ENCODE results near the gene COPS8.

Gene COPS8

GRCh38 chr2:237126519-237127174, 41.0 kb downstream of the COPS8 start:
- H3K36me3 ChIP-seq (ENCODE audit: control insufficient read depth in 2 of 2, insufficient read depth in 1 of 2, low read length in 2 of 2) = no peaks in the 10 kb centered on the region
- no peak overlapping the region for H3K4me3 ChIP-seq (ENCODE audit: low read depth, low read length)
- TF ChIP-seq, protein P1, sequence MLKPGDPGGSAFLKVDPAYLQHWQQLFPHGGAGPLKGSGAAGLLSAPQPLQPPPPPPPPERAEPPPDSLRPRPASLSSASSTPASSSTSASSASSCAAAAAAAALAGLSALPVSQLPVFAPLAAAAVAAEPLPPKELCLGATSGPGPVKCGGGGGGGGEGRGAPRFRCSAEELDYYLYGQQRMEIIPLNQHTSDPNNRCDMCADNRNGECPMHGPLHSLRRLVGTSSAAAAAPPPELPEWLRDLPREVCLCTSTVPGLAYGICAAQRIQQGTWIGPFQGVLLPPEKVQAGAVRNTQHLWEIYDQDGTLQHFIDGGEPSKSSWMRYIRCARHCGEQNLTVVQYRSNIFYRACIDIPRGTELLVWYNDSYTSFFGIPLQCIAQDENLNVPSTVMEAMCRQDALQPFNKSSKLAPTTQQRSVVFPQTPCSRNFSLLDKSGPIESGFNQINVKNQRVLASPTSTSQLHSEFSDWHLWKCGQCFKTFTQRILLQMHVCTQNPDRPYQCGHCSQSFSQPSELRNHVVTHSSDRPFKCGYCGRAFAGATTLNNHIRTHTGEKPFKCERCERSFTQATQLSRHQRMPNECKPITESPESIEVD (tag by site-specific recombination; IDR thresholded peaks at IDR 0.05) = no peak
- TF ChIP-seq GLIS1 (tag by site-specific recombination; IDR thresholded peaks at IDR 0.05) (no peak), KLF8 (tag by site-specific recombination; IDR thresholded peaks at IDR 0.05) (no peak), ZNF223 (tag by site-specific recombination; IDR thresholded peaks at IDR 0.05) (no peak), ZNF391 (tag by site-specific recombination; IDR thresholded peaks at IDR 0.05; ENCODE audit: borderline replicate concordance, low read depth) (no peak), KLF1 (tag by site-specific recombination; IDR thresholded peaks at IDR 0.05) (no peak), ZNF629 (tag by site-specific recombination; IDR thresholded peaks at IDR 0.05) (no peak), BCL11B (tag by site-specific recombination; IDR thresholded peaks at IDR 0.05; ENCODE audit: low read depth) (no peak), ZNF600 (tag by site-specific recombination; IDR thresholded peaks at IDR 0.05) (no peak), WT1 (tag by site-specific recombination; IDR thresholded peaks at IDR 0.05) (no peak), ZNF335 (tag by site-specific recombination; conservative IDR thresholded peaks at IDR 0.05) (no peak)
- TF ChIP-seq, protein P2, sequence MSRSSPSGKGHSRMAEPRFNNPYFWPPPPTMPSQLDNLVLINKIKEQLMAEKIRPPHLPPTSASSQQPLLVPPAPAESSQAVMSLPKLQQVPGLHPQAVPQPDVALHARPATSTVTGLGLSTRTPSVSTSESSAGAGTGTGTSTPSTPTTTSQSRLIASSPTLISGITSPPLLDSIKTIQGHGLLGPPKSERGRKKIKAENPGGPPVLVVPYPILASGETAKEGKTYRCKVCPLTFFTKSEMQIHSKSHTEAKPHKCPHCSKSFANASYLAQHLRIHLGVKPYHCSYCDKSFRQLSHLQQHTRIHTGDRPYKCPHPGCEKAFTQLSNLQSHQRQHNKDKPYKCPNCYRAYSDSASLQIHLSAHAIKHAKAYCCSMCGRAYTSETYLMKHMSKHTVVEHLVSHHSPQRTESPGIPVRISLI (tag by site-specific recombination; IDR thresholded peaks at IDR 0.05) = no peak
- peaks cover 2% of the 10 kb centered on the region; the same call in 1 of the 2 replicates for H3K4me1 ChIP-seq (ENCODE audit: control insufficient read depth, insufficient read depth, low read length)
- POLR2A ChIA-PET = interaction anchor here (1.2 kb wide), 1 partner anchor 40 kb away, joined by 3 read pairs; the partner anchor contains the start of gene COPS8
- H3K9me3 ChIP-seq (ENCODE audit: control insufficient read depth, insufficient read depth, low read depth, low read length) = no peaks in the 10 kb centered on the region
- no peak overlapping the region for H3K27ac ChIP-seq (ENCODE audit: extremely low read depth, low read depth, low read length)
- CTCF ChIA-PET = no interaction called here

DNA sequence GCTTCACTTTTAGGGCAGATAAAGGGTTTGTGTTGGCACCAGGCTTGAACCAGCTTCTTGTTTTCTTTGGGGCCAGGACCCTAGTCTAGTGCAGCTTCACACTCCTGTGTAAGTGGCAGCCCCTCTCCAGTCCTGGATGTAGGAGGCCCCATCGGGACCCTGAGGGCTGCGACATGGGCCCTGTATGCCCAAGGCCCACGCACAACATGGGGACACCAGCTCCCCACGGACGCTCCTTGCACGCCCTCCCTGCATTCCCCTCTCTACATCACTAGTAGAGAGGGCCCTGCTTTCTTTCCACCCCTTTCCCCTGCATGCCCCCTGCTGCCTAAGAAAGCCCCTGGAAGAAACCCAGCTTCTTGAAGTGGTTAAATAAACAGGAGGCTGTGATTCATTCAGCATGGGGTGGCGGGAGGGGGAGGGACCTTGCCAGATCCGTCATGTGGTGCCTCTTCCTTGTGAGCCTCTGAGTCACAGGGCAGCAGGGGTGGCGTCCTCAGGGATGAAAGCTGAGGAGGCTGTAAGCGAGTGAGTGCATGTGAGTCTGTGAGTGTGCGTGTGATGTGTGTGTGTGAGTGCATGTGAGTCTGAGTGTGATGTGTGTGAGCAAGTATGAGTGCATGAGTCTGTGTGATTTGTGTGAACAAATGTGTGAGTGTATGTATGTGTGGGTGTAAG, 42.5 kb downstream of the COPS8 start:
- ChIA-PET CTCF (no interaction called here), POLR2A (no interaction called here)
- Histone ChIP-seq H3K27ac (ENCODE audit: extremely low read depth, low read depth, low read length) (no peak overlapping the region), H3K9me3 (ENCODE audit: control insufficient read depth, insufficient read depth, low read depth, low read length) (no peaks in the 10 kb centered on the region), H3K4me3 (ENCODE audit: low read depth, low read length) (no peak overlapping the region), H3K36me3 (ENCODE audit: control insufficient read depth in 2 of 2, insufficient read depth in 1 of 2, low read length in 2 of 2) (no peaks in the 10 kb centered on the region), H3K4me1 (ENCODE audit: control insufficient read depth, insufficient read depth, low read length) (peaks cover 2% of the 10 kb centered on the region; the same call in 1 of the 2 replicates)
- TF ChIP-seq HOXA7 (CRISPR knock-in tag; IDR thresholded peaks at IDR 0.05; ENCODE audit: borderline replicate concordance) = no peak
- peak; percentile 54 for TF ChIP-seq ZFHX2 (tag by site-specific recombination; conservative IDR thresholded peaks at IDR 0.05)
- peak; percentile 95 for TF ChIP-seq GLIS1 (tag by site-specific recombination; IDR thresholded peaks at IDR 0.05)
- TF ChIP-seq WT1 (tag by site-specific recombination; IDR thresholded peaks at IDR 0.05) = peak; percentile 74
- TF ChIP-seq ZBTB17 (tag by site-specific recombination; IDR thresholded peaks at IDR 0.05) = no peak
- TF ChIP-seq ZNF2 (tag by site-specific recombination; IDR thresholded peaks at IDR 0.05) = peak; percentile 74
- TF ChIP-seq OSR2 (tag by site-specific recombination; IDR thresholded peaks at IDR 0.05) = peak; percentile 77
- peak; percentile 87 for TF ChIP-seq SP7 (tag by site-specific recombination; IDR thresholded peaks at IDR 0.05)
- TF ChIP-seq ZSCAN23 (tag by site-specific recombination; IDR thresholded peaks at IDR 0.05) = 0 out of 2 replicates have a peak, but pooled peaks have one; percentile 65
- peak; percentile 93 for TF ChIP-seq INSM2 (tag by site-specific recombination; IDR thresholded peaks at IDR 0.05)
- peak; percentile 62 for TF ChIP-seq KLF1 (tag by site-specific recombination; IDR thresholded peaks at IDR 0.05)
- peak; percentile 39 for TF ChIP-seq ZBTB21 (tag by site-specific recombination; IDR thresholded peaks at IDR 0.05)
- TF ChIP-seq ZSCAN4 (tag by site-specific recombination; IDR thresholded peaks at IDR 0.05) = peak; percentile 55
- TF ChIP-seq, protein P3, sequence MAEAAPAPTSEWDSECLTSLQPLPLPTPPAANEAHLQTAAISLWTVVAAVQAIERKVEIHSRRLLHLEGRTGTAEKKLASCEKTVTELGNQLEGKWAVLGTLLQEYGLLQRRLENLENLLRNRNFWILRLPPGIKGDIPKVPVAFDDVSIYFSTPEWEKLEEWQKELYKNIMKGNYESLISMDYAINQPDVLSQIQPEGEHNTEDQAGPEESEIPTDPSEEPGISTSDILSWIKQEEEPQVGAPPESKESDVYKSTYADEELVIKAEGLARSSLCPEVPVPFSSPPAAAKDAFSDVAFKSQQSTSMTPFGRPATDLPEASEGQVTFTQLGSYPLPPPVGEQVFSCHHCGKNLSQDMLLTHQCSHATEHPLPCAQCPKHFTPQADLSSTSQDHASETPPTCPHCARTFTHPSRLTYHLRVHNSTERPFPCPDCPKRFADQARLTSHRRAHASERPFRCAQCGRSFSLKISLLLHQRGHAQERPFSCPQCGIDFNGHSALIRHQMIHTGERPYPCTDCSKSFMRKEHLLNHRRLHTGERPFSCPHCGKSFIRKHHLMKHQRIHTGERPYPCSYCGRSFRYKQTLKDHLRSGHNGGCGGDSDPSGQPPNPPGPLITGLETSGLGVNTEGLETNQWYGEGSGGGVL (tag by site-specific recombination; IDR thresholded peaks at IDR 0.05) = peak; percentile 87
- TF ChIP-seq ZNF629 (tag by site-specific recombination; IDR thresholded peaks at IDR 0.05) = peak; percentile 81
- peak; percentile 85 for TF ChIP-seq ZEB2 (tag by site-specific recombination; IDR thresholded peaks at IDR 0.05)
- no peak for TF ChIP-seq ZNF747 (tag by site-specific recombination; IDR thresholded peaks at IDR 0.05)
- TF ChIP-seq ZFP3 (tag by site-specific recombination; IDR thresholded peaks at IDR 0.05; ENCODE audit: low read depth) = no peak
- peak; percentile 30; the same call in 1 of the 2 replicates for TF ChIP-seq GLIS2 (tag by site-specific recombination; IDR thresholded peaks at IDR 0.05)
